HG03521 (cell line): ENCODE measurements around the gene TMEM178A.
"Not testable (repeated sequence)": the region's sequence is repeated elsewhere in the genome, so short reads cannot be mapped to it uniquely, and the experiment has no call there.

Experiments used
- ATAC-seq: cut with Tn5 transposase; IDR thresholded peaks from one replicate; pipeline ENCODE4 v1.9.1; 2021; ENCODE audit warnings: mild to moderate bottlenecking, moderate library complexity; ENCODE audit not compliant: unreplicated experiment

The TMEM178A gene

GRCh38 chr2:39647104-39647765, 18.5 kb upstream of the TMEM178A start:
- no peak for ATAC-seq

GRCh38 chr2:39648580-39648979, 17.1 kb upstream of the TMEM178A start:
- no peak for ATAC-seq

DNA sequence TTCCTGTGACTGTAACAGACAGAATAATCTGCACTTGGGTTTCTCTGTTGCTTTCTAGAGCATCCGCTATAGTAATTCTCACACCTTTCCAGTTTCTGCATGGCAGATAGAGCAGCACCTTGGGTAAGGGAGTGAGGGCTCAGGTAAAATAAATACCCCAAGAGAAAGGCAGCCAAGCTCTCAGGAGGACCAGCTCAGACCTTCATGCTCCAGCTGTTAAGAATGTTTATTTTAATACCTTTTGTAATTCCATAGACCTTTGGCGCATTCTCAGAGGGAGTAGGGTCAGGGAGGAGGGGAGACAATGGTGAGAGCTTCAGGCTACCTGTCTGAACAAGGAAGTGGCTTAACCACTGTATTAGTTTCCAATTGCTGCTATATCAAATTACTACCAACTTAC, 16.2 kb upstream of the TMEM178A start:
- no peak for ATAC-seq

- no peak for ATAC-seq
Measured at GRCh38 chr2:39650468-39650867, 15.2 kb upstream of the TMEM178A start.

GRCh38 chr2:39656215-39656614, 9.5 kb upstream of the TMEM178A start:
- ATAC-seq: not testable (repeated sequence)

GRCh38 chr2:39657287-39657937, 8.3 kb upstream of the TMEM178A start:
- ATAC-seq: no peak

- ATAC-seq: no peak
Measured at GRCh38 chr2:39658371-39658770, 7.3 kb upstream of the TMEM178A start.

- ATAC-seq: no peak
Measured at GRCh38 chr2:39659765-39660611, 5.7 kb upstream of the TMEM178A start.

- ATAC-seq: no peak
Measured at GRCh38 chr2:39660612-39661236, 5.0 kb upstream of the TMEM178A start.

DNA sequence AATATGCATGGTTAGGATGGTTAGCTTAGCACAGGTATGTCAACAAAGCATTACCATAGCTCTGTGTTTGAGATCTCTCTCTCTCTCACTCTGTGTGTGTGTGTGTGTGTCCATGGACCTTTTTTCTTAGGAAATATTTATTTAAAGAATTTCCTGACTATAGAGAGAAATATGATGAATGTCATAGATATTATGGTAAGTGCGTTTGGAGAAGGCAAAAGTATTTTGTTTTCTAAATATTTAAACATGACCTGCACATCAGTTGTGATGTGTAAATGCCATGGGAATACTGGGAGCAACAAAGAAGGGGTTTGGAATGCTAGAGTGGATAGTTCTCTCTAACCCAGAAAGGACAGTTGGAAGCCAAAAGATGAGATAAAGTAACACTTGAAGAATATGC, 3.9 kb upstream of the TMEM178A start:
- no peak for ATAC-seq

DNA sequence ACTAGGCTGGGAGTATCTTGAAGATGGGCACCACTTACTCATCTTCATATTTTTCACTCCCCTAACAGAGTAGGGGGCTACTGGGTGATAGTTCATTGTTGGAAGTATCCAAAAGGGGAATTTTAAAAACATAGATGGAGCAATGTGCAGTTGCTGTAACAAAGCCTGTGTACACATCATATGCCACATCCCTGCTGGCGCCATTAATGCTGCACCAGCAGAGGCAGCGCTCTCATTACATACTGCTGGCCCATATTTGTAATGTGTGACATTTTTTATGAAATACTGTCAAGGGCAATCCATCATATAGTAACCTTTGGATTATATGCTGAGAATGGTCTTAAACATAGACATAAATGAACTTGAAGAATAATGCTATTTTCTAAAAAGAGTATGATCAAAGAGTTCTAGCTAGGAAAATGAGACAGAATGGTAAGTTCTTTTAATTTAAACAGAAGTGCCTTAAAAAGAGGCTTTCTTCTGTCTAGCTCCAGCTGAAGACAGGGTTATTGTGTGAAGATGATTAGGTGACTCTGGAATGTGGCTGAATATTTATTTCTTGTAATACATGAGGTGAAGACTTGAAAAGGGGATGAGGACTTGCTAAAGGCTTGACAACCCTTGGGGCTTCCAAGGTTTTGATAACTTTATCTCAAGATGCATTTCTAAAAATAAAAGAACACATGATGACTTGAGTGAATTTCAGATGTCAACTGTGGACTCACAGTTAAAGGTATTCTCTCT, 2.4 kb upstream of the TMEM178A start:
- ATAC-seq: no peak

GRCh38 chr2:39664232-39664887, 1.4 kb upstream of the TMEM178A start:
- no peak for ATAC-seq

- no peak for ATAC-seq
Measured at GRCh38 chr2:39664888-39665591, 677 bp upstream of the TMEM178A start.

DNA sequence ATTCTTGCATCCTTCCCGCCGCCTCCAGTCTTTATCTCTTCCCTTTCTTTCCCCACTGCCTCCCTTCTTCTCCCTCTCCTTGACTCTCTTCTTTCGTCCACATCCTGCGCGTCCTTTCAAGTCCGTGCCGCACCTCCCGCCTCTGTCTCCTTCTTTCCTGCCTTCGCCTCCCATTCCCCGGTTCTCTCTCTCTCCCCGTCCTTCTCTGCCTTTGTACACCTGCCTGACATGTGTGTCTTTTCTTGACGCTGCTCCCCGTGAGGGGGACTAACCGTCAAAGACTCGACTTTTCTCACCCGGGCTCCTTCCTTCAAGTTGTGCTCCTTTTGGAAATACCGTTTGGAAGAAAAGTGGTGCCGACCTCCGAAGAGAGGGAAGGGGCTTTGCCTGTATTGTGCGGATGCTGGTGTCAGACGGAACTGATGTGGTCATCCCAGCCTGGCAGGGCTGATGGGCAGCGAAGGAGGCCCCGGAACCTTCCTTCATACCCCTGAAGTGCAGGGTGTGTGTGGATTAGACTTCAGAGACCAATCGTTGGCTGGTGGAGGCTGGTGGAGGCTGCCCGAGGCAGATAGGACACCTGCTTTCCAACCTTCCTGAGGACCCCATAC, 879 bp downstream of the TMEM178A start:
- no peak for ATAC-seq

DNA sequence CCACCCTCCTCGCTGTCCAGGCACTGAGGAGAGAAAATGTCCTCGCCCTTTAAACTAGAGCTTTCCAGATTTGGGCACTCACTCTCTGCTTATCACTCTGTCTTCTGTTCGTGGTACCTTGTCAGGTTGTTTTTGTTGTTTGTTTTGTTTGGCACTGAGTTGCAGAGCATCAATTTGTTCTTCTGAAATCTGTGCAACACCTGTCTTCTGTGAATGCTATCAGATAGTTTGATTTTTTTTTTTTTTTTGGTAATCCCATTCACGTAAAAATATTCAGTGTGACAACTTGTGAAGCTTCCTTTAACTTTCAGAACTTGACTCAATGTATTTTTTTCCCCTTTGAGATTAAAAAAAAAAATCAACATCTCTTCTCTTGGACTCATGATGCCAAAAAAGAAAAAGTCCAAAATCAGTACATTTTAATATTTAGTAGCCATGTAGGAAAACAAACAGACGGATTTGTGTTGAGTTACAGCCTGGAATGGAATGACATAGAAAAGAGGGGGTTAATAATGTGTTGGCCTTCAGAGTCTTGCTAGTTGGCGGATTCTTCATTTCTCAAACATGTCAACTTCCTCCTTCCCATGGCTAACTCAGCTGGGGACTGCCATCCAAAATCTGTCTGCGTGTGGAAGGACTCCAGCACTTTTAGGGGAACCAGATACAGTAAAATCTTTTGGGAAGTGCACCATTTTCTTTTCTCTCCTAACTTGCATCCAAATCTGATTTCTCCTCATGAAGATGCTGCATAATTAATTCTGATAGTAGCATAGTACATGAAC, 1.6 kb downstream of the TMEM178A start:
- ATAC-seq: no peak

DNA sequence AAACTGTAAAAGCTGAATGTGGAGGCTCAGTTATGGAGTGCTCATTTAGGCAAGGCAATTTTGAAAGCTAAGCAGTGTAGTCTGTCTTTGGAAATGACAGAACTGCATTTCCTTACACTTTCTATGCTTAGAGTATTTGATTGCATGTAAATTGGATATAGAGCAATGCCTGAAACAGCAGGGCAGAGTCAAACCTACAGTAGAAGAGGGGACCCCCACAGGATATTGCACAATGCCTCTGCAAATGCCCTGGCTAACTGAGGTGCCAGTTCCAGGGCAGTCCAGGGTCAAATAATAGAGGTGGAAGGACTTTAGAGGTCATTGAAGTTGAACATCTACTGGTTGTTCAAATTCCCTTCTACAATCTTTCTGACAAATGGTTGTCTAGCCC, 2.2 kb downstream of the TMEM178A start:
- no peak for ATAC-seq

DNA sequence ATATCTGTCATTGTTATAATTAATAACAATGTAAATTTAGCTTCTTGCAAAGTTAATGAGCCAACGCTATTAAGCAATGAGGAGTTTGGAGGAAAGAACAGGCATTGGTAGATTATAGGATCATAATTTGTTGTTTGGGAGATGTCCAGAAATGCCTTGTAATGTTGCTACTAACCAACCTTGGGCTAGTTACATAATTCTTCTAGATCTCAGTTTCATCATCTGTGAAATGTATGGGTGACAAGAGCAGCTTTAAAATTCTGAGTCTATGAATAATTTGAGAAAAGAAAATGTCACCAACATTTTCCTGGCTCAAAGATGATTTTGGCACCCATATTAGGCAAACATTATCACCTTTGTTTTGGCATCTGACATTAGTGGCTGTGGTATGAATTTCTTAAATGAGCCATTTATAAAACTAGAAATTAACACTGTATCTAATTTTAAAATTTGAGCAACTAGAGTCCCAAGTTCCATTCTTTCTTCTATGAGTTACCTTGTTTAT, 2.9 kb downstream of the TMEM178A start:
- no peak for ATAC-seq

GRCh38 chr2:39671604-39672003, 5.9 kb downstream of the TMEM178A start:
- ATAC-seq: no peak
